Neural cell (in vitro differentiated cells): Measurements from ENCODE around the gene MYO18A. TPM values are rescaled to one million over a fixed set of nuclear protein-coding genes. Genes with fewer than 3 reads are reported as not detected.
A peak's percentile ranks its signal among the peaks of the same experiment; 100 is the strongest.

Source experiments
- H2AFZ ChIP-seq: fragments of 200-600, 300-800 bp; sonication (generic), shearing (Covaris generic); 2 replicates; pipeline ENCODE4 v1.6.0; 2014; ENCODE audit warnings: low read depth, mild to moderate bottlenecking, antibody characterized with exemption, low read length, moderate library complexity
- H3F3A ChIP-seq: fragments of 200-600 bp; shearing (Covaris generic); 2 replicates; pipeline ENCODE4 v1.6.1; 2016; ENCODE audit warnings: mild to moderate bottlenecking, moderate library complexity, mixed read lengths, antibody characterized with exemption, low read length; ENCODE audit not compliant: insufficient read depth, poor library complexity, severe bottlenecking
- H3K27ac ChIP-seq: fragments of 200-600, 300-800 bp; sonication (generic), shearing (Covaris generic); 2 replicates; pipeline ENCODE4 v1.5.1; 2014; ENCODE audit warnings: mild to moderate bottlenecking, low read length, moderate library complexity
- H3K27me3 ChIP-seq: fragments of 300-800, 200-600 bp; sonication (generic), shearing (Covaris generic); 2 replicates; pipeline ENCODE4 v1.6.0; 2014; ENCODE audit warnings: mild to moderate bottlenecking, low read depth, low read length, moderate library complexity; ENCODE audit not compliant: insufficient read depth
- H3K36me3 ChIP-seq: fragments of 300-800, 200-600 bp; sonication (generic), shearing (Covaris generic); 2 replicates; pipeline ENCODE4 v1.5.1; 2014; ENCODE audit warnings: mild to moderate bottlenecking, antibody characterized with exemption, low read length, moderate library complexity; ENCODE audit not compliant: insufficient read depth
- H3K4me2 ChIP-seq: fragments of 300-800, 200-600 bp; sonication (generic), shearing (Covaris generic); 2 replicates; pipeline ENCODE4 v1.6.0; 2014; ENCODE audit warnings: mild to moderate bottlenecking, low read length
- H3K4me3 ChIP-seq: fragments of 300-800, 200-600 bp; sonication (generic), shearing (Covaris generic); 2 replicates; pipeline ENCODE4 v1.5.1; 2014; ENCODE audit warnings: mild to moderate bottlenecking, low read length, moderate library complexity
- H3K79me2 ChIP-seq: fragments of 200-600 bp; shearing (Covaris generic); replicated peaks from 2 replicates; pipeline ENCODE4 v1.6.0; 2014; ENCODE audit warnings: mild to moderate bottlenecking, low read length, moderate library complexity; ENCODE audit not compliant: insufficient read depth
- H3K9ac ChIP-seq: fragments of 300-800, 200-600 bp; sonication (generic), shearing (Covaris generic); 2 replicates; pipeline ENCODE4 v1.6.1; 2016; ENCODE audit warnings: mild to moderate bottlenecking, low read length, mixed read lengths
- H3K9me2 ChIP-seq: fragments of 200-600 bp; shearing (Covaris generic); 2 replicates; pipeline ENCODE4 v1.6.1; 2016; ENCODE audit warnings: mild to moderate bottlenecking, low read length, mixed read lengths; ENCODE audit not compliant: insufficient read depth
- H3K9me3 ChIP-seq: fragments of 200-600, 300-800 bp; sonication (generic), shearing (Covaris generic); 2 replicates; pipeline ENCODE4 v1.6.1; 2016; ENCODE audit warnings: mild to moderate bottlenecking, mixed run types, low read length, moderate library complexity, mixed read lengths
- H4K20me1 ChIP-seq: fragments of 200-600 bp; shearing (Covaris generic); 2 replicates; pipeline ENCODE4 v1.6.1; 2016; ENCODE audit warnings: mild to moderate bottlenecking, mixed run types; ENCODE audit not compliant: insufficient read depth
- EP300 ChIP-seq: fragments of 450-650 bp; conservative IDR thresholded peaks from 2 replicates; pipeline ENCODE4 v1.6.1; 2014; ENCODE audit warnings: antibody characterized with exemption, mild to moderate bottlenecking, moderate library complexity; ENCODE audit not compliant: poor library complexity, severe bottlenecking
- EZH2 ChIP-seq: fragments of 200-600, 300-800 bp; shearing (Covaris generic), sonication (generic); IDR thresholded peaks from 2 replicates; pipeline ENCODE4 v1.6.1; 2014; ENCODE audit warnings: antibody characterized with exemption, low read length, borderline replicate concordance, mild to moderate bottlenecking; ENCODE audit not compliant: insufficient read depth, poor library complexity, severe bottlenecking
- MXI1 ChIP-seq: fragments of 450-650 bp; conservative IDR thresholded peaks from 2 replicates; pipeline ENCODE4 v1.6.1; 2014; ENCODE audit warnings: antibody characterized with exemption, mild to moderate bottlenecking; ENCODE audit not compliant: poor library complexity, severe bottlenecking
- POLR2AphosphoS5 ChIP-seq: IDR thresholded peaks from 2 replicates; pipeline ENCODE4 v1.6.1; 2012
- RAD21 ChIP-seq: fragments of 450-650 bp; conservative IDR thresholded peaks from 2 replicates; pipeline ENCODE4 v1.6.1; 2014; ENCODE audit warnings: antibody characterized with exemption, mild to moderate bottlenecking, moderate library complexity
- SMC3 ChIP-seq: fragments of 450-650 bp; conservative IDR thresholded peaks from 2 replicates; pipeline ENCODE4 v1.6.1; 2014; ENCODE audit warnings: antibody characterized with exemption, mild to moderate bottlenecking, moderate library complexity; ENCODE audit not compliant: poor library complexity
- TAF1 ChIP-seq: IDR thresholded peaks from 2 replicates; pipeline ENCODE4 v1.6.1; 2012; ENCODE audit warnings: low read depth
- polyA plus RNA-seq: library from polyadenylated mRNA; depleted of rRNA; stranded (reverse); fragments of >200 nt; gene quantifications from 2 replicates; pipeline ENCODE4 v1.2.3, GENCODE V29; 2014
- TF ChIP-seq, protein P1 (sequence below): IDR thresholded peaks from 2 replicates; pipeline ENCODE4 v1.6.1; 2012; ENCODE audit warnings: borderline replicate concordance
- TF ChIP-seq, protein P2 (sequence below): fragments of 450-650 bp; IDR thresholded peaks from 2 replicates; pipeline ENCODE4 v1.5.1; 2014; ENCODE audit warnings: antibody characterized with exemption, mild to moderate bottlenecking, moderate library complexity; ENCODE audit not compliant: poor library complexity, severe bottlenecking

Gene MYO18A
- polyA plus RNA-seq, 1 donor from 2014 or later: 21.6 TPM

DNA sequence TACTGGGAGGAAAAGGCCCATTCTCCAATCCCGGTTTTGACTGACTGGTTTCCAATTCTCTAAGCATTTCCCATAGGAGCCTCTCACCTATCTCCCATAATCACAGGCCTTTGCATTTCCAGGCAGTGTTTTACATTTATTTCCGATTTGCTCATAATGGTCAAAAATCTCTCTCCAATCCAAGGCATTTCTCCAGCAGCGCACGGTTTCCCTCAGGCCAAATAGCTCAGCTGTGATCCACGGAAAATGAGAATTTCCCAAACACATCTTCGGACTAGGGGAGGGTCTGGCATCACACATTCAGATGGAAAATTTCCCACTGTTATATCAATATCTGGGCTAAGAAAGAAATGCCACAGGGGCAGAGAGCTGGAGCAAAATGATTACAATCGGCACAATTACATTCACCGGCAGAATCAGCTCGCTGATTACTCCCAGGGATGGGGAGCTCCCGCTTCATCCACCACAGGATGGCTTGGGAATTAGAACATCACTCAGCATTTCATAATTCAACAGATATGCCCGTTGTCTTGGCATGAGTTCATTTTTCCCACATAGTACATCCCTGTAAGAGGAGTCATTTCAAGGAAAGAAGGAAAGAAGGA lies 130.6 kb downstream of the MYO18A start:
- H3K36me3 ChIP-seq: no peaks in the 10 kb centered on the region
- H3K9me3 ChIP-seq: no peaks in the 10 kb centered on the region
- no peak overlapping the region for H3K4me2 ChIP-seq
- H3F3A ChIP-seq: no peaks in the 10 kb centered on the region
- no peaks in the 10 kb centered on the region for H4K20me1 ChIP-seq
- H3K27ac ChIP-seq: peak overlapping the region; percentile 72
- no peaks in the 10 kb centered on the region for H3K79me2 ChIP-seq
- no peaks in the 10 kb centered on the region for H3K27me3 ChIP-seq
- no peaks in the 10 kb centered on the region for H3K9me2 ChIP-seq
- no peak overlapping the region for H3K9ac ChIP-seq
- no peak for TF ChIP-seq EP300
- TF ChIP-seq POLR2AphosphoS5: no peak
- TF ChIP-seq SMC3: no peak
- TF ChIP-seq TAF1: no peak
- TF ChIP-seq MXI1: no peak
- TF ChIP-seq EZH2: no peak
- TF ChIP-seq RAD21: no peak
- TF ChIP-seq, protein P1, sequence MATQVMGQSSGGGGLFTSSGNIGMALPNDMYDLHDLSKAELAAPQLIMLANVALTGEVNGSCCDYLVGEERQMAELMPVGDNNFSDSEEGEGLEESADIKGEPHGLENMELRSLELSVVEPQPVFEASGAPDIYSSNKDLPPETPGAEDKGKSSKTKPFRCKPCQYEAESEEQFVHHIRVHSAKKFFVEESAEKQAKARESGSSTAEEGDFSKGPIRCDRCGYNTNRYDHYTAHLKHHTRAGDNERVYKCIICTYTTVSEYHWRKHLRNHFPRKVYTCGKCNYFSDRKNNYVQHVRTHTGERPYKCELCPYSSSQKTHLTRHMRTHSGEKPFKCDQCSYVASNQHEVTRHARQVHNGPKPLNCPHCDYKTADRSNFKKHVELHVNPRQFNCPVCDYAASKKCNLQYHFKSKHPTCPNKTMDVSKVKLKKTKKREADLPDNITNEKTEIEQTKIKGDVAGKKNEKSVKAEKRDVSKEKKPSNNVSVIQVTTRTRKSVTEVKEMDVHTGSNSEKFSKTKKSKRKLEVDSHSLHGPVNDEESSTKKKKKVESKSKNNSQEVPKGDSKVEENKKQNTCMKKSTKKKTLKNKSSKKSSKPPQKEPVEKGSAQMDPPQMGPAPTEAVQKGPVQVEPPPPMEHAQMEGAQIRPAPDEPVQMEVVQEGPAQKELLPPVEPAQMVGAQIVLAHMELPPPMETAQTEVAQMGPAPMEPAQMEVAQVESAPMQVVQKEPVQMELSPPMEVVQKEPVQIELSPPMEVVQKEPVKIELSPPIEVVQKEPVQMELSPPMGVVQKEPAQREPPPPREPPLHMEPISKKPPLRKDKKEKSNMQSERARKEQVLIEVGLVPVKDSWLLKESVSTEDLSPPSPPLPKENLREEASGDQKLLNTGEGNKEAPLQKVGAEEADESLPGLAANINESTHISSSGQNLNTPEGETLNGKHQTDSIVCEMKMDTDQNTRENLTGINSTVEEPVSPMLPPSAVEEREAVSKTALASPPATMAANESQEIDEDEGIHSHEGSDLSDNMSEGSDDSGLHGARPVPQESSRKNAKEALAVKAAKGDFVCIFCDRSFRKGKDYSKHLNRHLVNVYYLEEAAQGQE: no peak
- TF ChIP-seq, protein P2, sequence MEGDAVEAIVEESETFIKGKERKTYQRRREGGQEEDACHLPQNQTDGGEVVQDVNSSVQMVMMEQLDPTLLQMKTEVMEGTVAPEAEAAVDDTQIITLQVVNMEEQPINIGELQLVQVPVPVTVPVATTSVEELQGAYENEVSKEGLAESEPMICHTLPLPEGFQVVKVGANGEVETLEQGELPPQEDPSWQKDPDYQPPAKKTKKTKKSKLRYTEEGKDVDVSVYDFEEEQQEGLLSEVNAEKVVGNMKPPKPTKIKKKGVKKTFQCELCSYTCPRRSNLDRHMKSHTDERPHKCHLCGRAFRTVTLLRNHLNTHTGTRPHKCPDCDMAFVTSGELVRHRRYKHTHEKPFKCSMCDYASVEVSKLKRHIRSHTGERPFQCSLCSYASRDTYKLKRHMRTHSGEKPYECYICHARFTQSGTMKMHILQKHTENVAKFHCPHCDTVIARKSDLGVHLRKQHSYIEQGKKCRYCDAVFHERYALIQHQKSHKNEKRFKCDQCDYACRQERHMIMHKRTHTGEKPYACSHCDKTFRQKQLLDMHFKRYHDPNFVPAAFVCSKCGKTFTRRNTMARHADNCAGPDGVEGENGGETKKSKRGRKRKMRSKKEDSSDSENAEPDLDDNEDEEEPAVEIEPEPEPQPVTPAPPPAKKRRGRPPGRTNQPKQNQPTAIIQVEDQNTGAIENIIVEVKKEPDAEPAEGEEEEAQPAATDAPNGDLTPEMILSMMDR: no peak
- no peak overlapping the region for H2AFZ ChIP-seq
- H3K4me3 ChIP-seq: no peak overlapping the region

DNA sequence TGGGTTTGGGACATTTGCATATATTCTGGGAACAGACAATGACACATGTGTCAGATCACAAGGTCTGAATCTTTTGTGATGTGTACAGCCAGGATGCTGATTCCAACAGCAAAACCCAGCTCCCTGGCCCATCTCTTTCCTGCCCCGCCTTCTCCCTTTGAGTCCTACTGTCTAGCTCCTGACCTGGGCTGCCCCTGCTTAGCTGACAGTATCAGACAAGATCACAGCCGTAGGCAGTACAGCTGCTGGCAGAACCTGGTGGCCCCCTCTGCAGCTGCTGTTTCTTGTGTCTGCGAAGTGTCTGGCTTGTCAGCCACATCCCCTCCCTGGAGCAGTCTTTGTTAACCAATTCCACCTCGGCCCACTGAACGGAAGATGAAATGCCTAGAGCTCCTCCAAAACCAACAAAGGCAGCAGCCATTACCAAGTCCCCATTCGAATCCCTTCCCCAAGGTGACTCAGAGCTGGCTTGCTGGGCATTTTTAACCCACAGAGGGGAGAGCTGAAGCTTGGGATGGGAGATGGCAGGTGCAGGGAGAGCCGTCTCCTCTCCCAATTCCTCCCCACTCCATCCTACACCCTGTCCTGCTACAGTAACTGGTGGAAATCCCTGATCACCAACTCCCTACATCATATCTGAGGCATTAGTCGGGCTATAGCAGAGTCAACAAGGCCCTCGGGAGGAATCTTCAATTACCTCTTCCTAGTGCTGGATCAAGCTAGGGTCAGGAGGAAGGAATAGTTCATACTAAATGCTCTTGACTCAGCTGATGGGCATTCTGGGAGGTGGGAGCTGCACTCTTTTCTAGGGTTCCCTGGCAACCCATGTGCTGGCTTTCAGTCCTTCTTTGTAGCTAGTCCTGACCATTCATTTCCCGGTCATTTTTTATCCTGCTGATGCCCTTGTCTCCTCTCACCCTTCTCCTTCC lies 131.5 kb downstream of the MYO18A start:
- Histone ChIP-seq H3K27ac (peak overlapping the region; percentile 72), H3K36me3 (no peaks in the 10 kb centered on the region), H3K79me2 (no peaks in the 10 kb centered on the region), H2AFZ (peak overlapping the region; percentile 25), H3K9me3 (no peaks in the 10 kb centered on the region), H4K20me1 (no peaks in the 10 kb centered on the region), H3K4me2 (peak overlapping the region; percentile 2), H3F3A (no peaks in the 10 kb centered on the region), H3K9me2 (no peaks in the 10 kb centered on the region), H3K27me3 (no peaks in the 10 kb centered on the region), H3K9ac (peak overlapping the region; percentile 58), H3K4me3 (peak overlapping the region; percentile 13)
- TF ChIP-seq, protein P2: no peak
- TF ChIP-seq TAF1: peak; percentile 28
- TF ChIP-seq EP300: peak; percentile 38
- TF ChIP-seq POLR2AphosphoS5: no peak
- no peak for TF ChIP-seq EZH2
- TF ChIP-seq MXI1: no peak
- TF ChIP-seq, protein P1: no peak
- peak; percentile 10 for TF ChIP-seq SMC3
- TF ChIP-seq RAD21: no peak
